Posterior vena cava (tissue), 2 donors: ENCODE measurements around the gene TSC22D2. TPM values are rescaled to one million over a fixed set of nuclear protein-coding genes. Genes with fewer than 3 reads are reported as not detected.

Source experiments
- DNase-seq: peaks from one replicate; pipeline ENCODE4 v3.0.0-alpha.2; 2020; ENCODE audit warnings: low spot score
- intact Hi-C, 2 donors: fragments of 100-400 bp; cut with DNase I; formaldehyde crosslinking; loops; one replicate each; pipeline versions ENCODE4 v1.14.1 to v1.14.2; 2022 to 2023
- total RNA-seq, 2 donors: library from RNA; stranded (reverse); fragmentation: NEBNext Ultra II Directional; extraction: Animal tissue kit (Norgen Biotek cat#: 25700); gene quantifications; one replicate each; pipeline ENCODE4 v1.2.1, GENCODE V29; 2021
- donor health status: DM: yes; HTN: yes; CAD: no.
- donor health status: DM: yes; HTN: yes; CAD: no.

TSC22D2 gene
- total RNA-seq, 2 donors from 2014 or later: 41.8 to 68.1 TPM

- peak; percentile 93 for DNase-seq
- intact Hi-C loops: loop anchor here in 1 of 2 donors (2.0 to 10.0 kb wide), 3 partner anchors 39 to 185 kb away; no protein-coding TSS in a partner anchor
Measured at GRCh38 chr3:150409512-150410310, 1.6 kb downstream of the TSC22D2 start.

- intact Hi-C loops: loop anchor here in 1 of 2 donors (2.0 to 10.0 kb wide), 3 partner anchors 40 to 186 kb away; no protein-coding TSS in a partner anchor
- peak; percentile 84 for DNase-seq
Measured at GRCh38 chr3:150410311-150411105, 2.4 kb downstream of the TSC22D2 start.

- intact Hi-C loops: loop anchor here in 1 of 2 donors (2.0 to 10.0 kb wide), 3 partner anchors 40 to 186 kb away; no protein-coding TSS in a partner anchor
- no peak for DNase-seq
Measured at GRCh38 chr3:150411106-150411460, 3.0 kb downstream of the TSC22D2 start.

DNA sequence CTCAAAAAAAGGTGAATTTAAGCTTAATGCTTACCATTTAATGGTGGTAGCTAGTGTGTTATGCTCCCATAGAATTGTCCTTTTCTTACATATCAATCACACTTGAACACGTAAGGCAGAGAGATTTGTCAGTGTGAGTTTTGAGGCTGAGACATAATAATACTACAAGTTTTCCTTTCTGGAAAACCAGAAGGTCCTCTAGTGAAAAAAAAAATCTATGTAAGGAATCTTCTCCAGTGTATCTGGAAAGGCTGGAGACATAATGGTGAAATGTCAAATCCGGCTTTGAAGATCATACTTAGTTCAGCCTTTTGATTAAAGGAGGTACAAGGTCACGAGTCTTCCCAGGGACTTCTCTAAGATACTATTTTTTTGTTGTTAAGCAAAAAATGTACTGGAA is 3.4 kb downstream of the TSC22D2 start:
- intact Hi-C loops: loop anchor here in 1 of 2 donors (2.0 to 10.0 kb wide), 3 partner anchors 41 to 187 kb away; no protein-coding TSS in a partner anchor
- no peak for DNase-seq

GRCh38 chr3:150411976-150412375 is 3.9 kb downstream of the TSC22D2 start:
- intact Hi-C loops: loop anchor here in 1 of 2 donors (2.0 to 10.0 kb wide), 3 partner anchors 41 to 187 kb away; no protein-coding TSS in a partner anchor
- DNase-seq: no peak

DNA sequence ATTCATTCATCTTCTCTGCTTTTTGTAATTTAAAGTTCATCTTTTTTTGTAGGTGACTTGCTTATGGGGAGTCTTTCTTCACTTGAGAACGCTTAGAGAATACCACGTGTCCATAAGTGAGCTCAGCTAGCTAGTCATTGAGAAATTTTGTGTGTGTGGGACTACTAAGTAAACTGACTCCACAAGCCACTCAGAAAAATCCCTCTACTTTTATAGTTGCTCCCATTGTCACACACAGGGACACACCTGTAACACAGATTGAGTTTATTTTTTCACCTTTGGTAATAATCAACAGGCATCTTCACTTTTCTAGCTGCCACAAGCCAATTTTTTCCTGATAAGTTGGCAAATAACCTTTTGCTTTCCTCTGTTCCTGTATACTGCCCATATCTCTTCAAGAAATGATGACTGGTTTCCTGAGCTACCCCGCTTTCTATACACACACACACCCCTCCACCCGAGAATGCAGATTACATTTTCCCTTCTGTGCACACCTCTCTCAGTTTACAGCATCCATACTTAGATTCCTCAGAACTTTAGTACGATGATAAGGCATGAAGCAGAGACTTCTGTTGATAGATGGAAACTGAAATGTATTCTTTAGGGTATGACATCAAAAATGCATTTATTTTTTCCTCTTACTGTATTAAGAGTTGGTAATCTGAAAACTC is 4.6 kb downstream of the TSC22D2 start:
- DNase-seq: no peak
- intact Hi-C loops: loop anchor here in 1 of 2 donors (10.0 kb wide), 2 partner anchors 62 to 188 kb away; no protein-coding TSS in a partner anchor

DNA sequence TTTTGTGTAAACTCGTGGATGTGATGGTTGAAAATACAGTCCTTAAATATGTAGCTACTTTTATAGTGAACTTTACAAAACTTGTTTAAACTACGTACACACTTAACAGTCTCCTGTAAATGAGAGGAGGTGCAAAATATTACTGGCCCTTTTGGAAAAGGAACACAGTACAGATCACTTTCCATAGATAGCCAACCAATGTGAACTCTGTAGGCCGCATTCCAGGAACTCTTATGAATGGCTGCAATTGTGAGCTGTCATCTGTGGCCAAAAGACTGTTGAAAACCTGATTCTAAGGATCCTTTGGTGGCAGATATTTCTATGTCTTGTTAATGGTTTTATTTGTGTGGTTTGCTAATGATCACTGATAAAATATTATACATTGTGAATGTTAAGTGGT is 6.2 kb downstream of the TSC22D2 start:
- no peak for DNase-seq
- intact Hi-C loops: loop anchor here in 1 of 2 donors (10.0 kb wide), 2 partner anchors 61 to 189 kb away; no protein-coding TSS in a partner anchor

- DNase-seq: no peak
- intact Hi-C loops: loop anchor here in 1 of 2 donors (10.0 kb wide), 2 partner anchors 60 to 190 kb away; no protein-coding TSS in a partner anchor
Measured at GRCh38 chr3:150414959-150415358, 6.9 kb downstream of the TSC22D2 start.

DNA sequence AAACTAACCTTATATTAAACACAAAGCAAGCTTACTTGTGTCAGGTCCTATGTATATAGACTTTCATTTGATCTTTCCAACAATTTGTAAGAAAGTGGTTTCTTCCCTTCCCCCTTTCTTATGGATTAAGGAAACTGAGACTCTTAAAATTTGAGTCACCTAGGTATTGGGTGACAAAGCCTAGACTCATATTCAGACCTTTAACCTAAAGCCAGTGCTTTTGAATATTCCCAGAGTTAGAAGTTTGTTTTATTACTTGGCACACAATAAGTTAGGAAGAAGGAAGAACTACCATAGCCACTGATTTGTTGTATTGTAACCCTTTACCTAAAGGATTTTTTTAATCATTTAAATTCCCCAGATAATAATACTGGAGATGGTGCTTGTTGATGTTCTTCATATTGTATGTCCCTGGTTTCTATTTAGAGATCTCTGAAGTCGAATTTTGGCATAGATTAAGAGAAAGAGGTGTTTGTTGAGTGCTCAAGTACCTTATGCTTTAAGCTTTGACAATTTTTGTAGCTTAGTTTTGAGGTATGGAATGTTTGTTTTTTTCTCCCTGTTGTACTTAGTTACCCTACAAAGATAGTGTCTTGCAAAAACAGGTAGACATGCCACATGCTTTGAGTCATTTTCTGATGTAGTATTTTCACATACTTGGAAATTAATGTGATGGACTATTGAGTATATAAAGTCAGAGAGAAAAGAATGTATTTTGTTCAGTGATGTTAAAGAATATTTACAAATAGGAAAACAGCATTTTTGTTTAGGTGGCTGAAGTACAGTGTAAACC is 11.2 kb downstream of the TSC22D2 start:
- no peak for DNase-seq
- intact Hi-C loops: loop anchor here in 1 of 2 donors (10.0 kb wide), 2 partner anchors 56 to 194 kb away; no protein-coding TSS in a partner anchor

- no peak for DNase-seq
- intact Hi-C loops: loop anchor here in 1 of 2 donors (10.0 kb wide), 2 partner anchors 55 to 195 kb away; no protein-coding TSS in a partner anchor
Measured at GRCh38 chr3:150419959-150420358, 11.9 kb downstream of the TSC22D2 start.

GRCh38 chr3:150421256-150421655 is 13.2 kb downstream of the TSC22D2 start:
- DNase-seq: no peak
- intact Hi-C loops: no loop called here

DNA sequence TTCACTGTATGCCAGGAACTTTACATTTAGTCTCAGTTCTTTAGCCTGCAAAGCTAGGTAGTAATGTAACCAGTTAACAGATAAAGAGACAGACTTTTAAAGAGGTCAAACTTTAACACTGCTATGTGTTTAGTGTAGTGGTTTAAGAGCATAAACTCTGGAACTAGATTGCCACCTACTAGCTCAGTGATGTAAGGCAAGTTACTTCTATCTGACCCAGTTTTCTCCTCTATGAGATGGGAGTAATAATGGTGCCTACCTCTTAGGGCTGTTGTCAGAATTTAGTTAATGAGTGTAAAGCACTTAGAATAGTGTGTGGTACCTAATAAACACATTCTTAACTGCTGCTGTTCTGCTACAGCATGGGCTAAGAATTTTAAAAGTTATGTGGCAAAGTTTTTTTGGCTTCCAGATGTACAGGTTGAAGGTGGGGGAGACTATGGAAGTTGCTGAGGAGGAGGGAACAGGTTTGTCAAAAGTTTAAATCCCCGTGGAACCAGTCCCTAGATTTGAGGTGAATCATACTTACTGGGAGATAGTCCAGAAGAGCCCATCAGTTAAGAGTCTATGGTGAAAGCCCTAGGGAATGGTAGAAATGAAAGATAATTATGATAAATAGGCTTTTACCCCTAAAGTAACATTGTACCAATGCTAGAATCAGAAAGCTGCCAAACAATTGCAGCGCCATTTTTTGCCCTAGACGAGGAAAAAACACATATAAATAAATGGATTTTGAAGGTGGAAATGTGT is 13.9 kb downstream of the TSC22D2 start:
- intact Hi-C loops: no loop called here
- DNase-seq: no peak

DNA sequence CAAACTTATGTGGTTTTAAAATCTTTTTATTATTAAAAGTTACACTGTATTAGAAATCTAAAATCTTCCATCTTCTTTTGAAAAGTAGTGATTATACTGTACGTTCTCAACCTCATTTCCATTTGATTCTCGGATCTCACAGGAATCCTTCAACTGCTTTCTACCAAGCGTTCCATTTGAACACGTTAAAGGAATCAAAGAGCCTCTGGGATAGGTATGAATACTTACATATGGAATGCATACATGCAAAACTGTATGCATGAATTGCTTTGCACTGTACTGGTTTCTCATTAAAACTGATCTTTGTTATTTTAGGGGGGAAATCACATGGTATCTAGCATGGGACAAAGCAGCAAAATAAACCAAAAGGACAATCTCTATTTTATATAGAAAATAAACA is 14.8 kb downstream of the TSC22D2 start:
- no peak for DNase-seq
- intact Hi-C loops: no loop called here

DNA sequence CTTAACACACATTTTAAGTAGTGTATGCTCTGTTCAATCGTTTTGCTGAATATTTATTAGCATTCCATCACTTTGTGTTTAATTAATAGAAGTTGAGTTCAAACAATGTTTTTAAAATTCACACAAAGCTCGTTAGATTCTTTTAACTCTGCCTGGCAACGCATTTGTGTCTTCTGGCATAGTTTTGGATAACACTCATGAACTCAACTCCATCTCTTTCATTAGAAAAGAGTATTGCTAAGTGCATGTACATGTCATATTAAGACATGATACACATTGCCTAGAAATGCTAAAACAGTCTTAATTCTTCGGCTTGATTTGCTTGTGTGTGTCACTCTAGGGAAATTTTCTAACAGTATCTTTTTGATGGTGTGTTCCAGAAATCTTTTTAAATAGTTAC is 15.7 kb downstream of the TSC22D2 start:
- intact Hi-C loops: no loop called here
- DNase-seq: no peak

DNA sequence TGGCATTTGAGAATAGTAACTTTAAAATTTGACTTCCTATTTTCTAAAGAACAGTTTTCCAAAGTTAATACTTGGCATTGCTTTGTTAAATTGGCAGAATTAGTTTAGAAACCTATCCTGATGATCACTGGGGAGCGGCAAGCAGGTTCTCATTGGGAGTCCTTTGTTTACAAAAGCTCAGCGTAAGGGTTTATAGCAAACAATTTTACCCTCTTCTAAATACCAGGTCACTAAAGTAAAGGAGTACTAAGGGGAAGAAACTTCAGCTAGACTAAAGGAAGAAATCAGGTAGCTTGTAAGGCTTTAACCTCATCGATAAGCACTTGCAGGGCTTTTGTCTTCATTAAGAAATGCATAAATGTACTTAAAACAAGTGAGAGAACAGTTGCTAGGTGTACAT is 18.2 kb downstream of the TSC22D2 start:
- intact Hi-C loops: no loop called here
- DNase-seq: no peak

- intact Hi-C loops: no loop called here
- no peak for DNase-seq
Measured at GRCh38 chr3:150428562-150428961, 20.5 kb downstream of the TSC22D2 start.

DNA sequence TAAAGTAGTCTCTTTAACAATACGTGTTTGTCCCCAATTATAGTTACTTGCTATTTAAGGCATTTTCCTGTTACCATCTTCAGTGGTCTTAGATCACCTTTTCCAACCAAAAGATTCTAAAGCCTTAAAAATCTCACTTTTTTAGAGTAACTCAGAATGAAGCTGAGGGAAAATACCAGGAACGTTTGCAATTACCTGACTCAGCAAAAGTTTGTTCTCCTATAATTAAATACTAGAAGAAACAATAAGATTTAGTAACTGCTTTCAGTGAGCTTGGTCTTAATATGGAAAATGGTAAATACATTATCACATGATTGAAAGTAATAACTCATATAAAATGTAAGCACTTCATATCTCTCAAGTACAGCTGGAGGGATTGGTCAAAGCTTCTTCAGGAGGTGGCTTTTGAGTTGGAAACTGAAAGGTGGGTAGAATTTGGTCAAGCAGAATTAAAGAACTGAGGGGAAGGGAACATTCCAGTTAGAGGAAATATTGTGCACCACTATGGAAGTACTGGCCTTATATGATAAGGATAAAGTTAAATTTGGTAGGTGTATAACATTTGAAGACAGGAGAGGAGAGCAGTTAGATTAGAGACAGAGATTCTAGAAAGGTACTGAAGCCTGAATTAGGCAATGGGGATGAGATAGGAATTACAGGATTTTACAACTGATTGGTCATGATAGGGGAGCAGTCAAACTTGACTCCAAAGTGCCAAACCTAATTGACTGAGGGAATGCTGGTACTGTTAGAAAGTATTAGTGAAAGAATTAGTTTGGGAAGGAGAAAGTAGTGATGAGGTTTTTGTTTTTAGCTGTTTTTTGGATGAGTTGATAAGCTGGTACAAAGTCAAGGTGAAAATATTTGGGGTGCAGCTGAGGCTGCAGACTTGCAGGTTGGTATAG is 21.9 kb downstream of the TSC22D2 start:
- no peak for DNase-seq
- intact Hi-C loops: no loop called here
